HG02798 (cell line): ENCODE results near the gene NXN.
"Not testable (repeated sequence)": the region's sequence is repeated elsewhere in the genome, so short reads cannot be mapped to it uniquely, and the experiment has no call there.

Experiments
- ATAC-seq: cut with Tn5 transposase; IDR thresholded peaks from one replicate; pipeline ENCODE4 v1.9.1; 2021; ENCODE audit warnings: mild to moderate bottlenecking; ENCODE audit not compliant: unreplicated experiment, poor library complexity

Gene NXN

DNA sequence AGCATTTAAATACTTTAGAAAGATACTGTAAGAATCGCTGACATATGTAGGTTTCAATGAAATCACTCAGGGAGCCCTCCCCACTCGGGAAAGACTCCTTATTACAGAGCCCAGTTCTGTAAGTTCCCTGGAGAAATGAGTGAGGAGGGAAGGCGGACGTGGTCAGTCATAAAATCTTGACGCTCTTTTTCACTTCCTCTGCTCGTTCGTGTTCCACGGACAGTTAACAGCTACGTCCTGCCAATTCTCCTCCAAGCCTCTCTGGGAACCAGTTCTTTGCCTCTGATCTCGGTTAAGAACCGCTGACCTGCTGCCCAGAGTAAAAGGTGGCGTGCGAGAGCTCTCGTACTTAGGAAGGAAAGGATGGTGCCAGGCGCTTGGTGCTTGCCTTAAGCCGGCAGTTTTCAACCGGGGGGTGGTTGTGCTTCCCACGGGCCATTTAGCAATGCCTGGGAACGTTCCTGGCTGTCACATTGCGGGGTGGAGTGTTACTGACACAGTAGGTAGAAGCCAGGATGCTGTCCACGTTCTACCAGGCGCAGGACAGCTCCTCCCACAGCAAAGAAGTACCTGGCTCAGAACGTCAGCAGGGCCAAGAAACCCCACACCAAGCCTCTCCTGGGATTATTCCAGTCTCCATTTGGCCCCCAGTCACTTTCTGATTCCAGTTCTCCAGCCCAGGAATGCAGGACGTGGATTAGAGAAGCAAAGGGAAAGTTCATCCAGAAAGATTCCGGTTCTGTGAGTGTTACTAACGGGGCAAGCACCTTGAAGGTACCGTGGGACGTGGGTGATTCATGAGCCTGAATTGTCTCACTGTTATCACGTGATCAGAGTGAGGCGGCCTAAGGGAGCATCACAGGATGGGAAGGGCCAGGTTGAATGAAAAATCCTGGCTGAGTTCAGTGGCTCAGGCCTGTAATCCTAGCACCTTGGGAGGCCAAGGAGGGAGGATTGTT lies 109.7 kb downstream of the NXN start:
- no peak for ATAC-seq

DNA sequence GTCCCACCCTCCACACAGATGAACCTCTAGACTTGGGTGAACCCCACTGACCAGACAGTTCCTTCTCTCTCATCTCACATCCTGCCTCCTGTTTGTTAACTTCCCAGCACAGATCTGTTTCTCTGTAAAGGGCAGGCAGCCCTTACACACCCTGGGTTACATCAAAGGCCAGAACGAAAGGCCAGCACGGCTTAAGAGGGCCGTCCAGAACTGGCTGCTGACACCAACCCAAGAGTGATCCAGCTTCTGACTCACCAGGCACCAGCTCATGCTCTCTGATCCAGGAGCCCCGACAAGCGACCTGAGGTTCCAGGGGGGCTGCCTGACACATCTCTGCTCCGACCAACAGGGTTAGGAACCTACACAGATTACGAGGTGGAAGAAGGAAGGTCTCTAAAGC lies 110.5 kb downstream of the NXN start:
- no peak for ATAC-seq

DNA sequence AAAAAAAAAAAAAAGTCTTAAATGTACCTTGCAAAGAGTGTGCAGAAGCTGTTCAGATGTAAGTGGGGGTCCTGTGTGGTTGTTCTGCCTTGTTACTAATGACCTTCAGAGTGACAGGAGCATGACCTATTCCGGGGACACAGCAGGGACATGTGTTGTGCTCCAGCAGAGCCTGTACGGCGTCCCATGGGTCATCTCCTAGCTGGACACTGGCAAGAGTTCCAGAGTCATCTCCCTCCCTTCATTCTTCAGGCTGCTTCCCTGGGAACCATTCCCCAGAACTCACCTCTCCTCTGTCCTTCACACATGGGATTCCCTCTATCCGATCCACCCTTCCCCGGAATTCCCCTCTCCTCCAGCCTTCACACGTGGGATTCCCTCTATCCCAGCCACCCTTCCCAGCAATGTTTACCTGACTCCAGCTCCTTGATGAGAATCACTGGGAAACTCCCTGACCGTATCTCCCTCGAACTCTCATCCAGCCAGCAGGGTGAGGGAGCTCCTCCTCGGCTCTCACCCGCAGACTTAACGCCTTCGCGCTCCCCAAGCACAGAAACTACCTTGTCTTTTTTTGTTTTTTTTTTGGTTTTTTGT lies 111.6 kb downstream of the NXN start:
- no peak for ATAC-seq

DNA sequence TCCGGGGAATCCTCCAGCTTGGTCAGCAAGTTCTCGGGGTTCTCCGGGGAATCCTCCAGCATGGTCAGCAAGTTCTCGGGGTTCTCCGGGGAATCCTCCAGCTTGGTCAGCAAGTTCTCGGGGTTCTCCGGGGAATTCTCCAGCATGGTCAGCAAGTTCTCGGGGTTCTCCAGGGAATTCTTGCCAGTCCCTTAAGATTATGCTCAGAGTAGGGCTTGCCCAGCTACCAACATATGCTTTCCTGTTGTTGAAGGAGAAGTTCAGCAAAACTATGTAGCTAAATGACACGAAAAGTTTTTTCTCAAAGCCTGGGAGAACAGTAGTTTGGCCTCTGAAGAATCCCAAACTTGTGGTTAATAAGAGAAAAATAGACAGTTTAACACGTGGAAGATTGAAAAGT lies 112.3 kb downstream of the NXN start:
- not testable (repeated sequence) for ATAC-seq

DNA sequence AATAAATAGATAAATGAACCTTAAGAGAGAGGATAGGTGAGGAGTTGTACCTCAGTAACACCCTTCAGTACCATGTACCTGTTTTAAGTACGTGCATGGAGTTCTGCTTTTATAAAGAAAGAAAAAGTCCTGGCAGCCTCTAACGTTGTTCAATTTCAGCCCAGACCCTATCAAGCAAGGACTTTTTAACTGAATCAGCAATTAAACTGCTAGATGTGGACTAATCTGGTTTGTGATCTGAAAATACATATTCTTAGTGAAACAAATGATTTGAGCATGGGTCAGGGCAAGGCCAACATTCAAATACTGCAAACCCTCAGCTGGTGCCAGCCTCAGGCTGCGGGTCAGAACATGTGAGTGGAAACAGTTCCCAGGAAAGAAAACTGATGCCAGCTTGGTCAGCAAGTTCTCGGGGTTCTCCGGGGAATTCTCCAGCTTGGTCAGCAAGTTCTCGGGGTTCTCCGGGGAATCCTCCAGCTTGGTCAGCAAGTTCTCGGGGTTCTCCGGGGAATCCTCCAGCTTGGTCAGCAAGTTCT lies 112.9 kb downstream of the NXN start:
- no peak for ATAC-seq

DNA sequence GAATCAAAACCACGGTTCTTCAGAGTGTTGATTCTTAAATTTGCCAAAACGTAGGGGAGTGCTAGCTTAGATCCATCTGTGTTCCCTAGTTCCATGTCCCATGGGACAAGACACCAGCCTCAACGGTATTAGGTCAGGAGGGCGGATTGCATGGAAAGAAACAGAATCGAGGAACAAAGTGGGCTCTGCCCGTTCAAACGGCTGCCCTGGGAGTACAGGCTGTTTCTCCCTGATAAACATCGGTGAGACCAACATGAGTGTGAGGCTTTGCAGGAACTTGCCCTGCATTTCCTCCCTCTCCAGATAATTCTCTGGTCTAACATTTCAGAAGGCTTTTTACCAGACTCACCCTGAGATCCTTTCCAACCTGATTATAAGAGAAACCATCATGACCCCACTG lies 115.3 kb downstream of the NXN start:
- no peak for ATAC-seq

DNA sequence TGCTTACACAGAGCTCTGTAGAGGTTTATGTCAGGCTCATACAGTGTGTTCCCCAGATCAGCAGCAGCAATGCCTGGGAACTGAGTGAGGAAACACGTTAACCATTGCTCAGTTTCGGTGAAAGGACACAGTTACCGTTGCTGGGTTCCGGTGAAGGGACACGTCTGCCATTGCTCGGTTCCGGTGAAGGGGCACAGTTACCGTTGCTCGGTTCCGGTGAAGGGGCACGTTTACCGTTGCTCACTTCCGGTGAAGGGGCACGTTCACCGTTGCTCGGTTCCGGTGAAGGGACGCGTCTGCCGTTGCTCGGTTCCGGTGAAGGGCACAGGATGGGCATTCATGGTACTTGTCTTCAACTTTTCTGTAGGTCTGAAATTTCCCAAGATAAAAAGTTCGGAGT lies 115.7 kb downstream of the NXN start:
- ATAC-seq, result no peak

DNA sequence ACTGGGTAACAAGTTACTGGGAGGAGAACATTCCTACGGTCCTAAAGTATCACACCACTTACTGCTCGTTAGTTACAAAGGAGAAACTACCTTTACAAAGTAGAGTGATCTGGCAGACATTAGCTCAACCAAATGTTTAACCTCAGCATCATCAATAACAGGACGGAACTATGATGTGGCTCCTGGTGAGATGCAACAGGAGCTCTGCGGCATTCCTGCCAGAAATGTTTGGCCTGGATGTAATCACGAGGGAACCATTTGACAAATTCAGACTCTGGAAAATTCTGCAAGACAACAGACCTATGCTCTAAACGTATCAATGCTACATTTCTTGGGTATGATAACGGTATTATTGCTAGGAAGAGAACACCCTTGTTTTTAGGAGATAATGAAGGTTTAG lies 117.0 kb downstream of the NXN start:
- ATAC-seq, result no peak

DNA sequence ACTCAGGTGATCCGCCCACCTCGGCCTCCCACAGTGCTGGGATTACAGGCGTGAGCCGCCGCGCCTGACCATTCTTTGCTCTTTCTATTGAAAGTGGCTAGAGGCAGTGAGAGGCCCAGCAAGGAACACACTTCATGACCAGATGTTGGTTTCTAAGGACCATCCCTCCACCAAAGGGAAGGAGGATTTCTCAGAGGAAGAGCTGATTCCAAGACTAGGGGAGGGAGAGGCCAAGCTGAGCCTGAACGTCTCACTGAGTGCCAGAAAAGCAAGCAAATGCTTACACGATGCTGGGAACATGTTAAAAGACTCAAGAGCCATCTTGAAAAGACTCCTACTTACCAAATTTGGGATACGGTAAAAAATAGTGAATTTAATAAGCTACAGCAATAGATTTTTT lies 118.2 kb downstream of the NXN start:
- ATAC-seq, result no peak

DNA sequence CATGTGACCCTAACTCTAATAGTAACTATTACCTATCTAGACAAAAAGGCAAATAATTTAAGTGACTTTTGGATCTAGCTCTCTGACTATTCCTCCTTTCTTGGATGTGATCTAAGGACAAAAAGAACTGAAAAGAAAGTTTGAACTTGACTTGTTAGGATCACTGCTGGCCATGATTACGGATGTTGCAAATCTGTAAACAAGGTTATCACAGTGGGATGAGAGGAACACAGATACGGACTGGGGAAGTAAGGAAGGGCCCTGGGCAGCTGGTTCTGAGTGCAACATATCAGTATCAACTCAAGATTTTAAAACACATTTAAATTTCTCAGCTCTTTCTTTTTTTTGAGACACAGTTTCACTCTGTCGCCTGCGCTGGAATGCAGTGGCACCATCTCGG lies 118.8 kb downstream of the NXN start:
- ATAC-seq, result no peak

DNA sequence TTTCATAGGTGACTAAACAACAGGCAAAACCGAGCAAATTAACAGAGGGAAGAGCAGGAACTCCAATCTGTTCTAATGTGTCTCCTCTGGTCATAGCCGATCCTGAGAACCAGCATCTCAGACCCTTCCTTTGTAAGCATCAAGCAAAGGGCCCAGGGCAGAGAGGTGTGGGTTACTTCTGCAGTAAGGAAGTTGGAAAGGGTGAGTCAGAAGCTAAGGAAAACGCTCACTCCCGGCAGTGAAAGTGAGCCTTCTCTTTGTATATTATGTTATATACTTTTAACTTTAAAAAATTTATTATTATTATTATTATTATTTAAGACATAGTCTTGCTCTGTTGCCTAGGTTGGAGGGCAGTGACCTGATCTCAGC lies 119.8 kb downstream of the NXN start:
- no peak for ATAC-seq

DNA sequence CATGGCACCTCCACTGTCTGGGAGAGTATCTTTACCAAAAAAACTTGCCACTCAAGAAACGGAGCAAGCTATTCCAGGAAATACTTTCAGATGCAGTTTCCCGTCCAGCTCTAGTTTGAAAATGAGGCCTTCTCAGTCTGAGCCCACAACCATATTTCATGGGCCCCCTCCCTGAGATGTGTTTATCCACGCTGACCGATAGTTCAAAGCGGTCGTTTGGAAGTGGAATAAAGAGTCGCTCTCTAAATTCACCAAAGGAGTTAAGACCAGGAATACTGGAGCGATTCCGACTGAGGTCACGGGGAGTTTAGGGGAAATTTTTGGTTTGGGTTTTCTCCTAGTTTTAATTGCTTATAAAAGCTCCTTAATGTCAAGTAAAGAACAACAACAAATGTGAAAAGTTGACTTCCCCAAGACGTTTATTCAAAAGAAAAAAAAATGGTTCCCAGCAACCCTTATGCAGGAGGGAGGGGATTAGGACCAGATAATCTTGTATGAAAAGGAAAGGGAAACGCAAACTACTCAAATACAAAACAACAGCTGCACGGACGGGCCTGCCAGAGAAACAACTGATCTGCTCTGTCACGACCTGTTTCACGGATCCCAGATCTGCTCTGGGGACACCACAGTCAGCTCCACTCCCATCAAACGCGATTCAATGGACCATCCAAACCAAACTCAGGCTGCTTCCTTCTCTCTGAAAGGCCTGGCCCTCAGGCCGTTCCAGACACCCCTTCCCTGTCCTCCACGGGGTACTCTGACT lies 120.3 kb downstream of the NXN start:
- ATAC-seq, result no peak

DNA sequence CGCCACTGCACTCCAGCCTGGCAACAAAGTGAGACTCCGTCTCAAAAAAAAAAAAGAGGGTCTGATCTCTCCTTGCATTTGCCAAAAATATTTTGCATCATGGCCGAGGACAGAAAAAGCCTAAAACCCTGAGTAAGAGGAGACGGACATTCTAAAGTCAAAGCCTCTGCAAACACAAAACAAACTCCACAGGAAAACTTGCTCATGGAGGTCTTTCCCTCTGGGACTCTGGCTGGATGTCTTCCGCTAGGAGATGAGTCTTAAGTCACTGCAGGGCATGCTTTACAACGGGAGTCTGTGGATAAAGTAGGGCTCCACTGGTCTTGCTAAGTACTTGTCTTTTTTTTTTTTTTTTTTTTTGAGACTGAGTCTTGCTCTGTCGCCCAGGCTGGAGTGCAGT lies 123.4 kb downstream of the NXN start:
- ATAC-seq, result no peak

DNA sequence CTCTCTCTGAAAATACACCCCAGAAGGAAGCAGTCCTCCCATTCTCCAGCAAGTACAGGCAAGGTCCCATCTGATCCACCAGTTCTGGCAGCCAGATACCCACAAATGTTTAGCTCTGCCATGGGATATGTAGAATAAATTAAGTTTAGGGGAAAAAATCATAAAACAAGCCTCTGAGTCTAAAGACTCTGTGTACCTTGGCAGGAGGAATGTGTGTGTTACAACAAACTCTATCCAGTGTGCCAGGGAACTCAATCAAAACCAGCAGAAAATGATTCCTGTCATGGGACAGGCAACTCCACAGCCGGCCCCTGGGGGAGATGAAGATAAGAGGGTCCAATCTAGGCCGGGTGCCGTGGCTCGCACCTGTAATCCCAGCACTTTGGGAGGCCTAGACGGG lies 124.0 kb downstream of the NXN start:
- ATAC-seq, result no peak

DNA sequence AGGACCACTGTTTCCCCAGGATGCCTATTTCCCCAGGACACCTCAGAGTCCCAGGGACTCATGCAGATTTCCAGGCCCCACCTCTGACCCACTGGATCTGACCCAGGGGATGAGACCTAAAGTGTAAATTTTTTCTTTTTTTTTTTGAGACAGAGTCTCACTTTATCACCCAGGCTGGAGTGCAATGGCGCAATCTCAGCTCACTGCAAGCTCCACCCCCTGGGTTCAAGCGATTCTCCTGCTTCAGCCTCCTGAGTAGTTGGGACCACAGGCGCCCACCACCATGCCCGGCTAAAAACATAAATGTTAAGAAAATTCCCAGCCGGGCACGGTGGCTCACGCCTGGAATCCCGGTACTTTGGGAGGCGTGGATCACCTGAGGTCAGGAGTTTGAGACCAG lies 126.7 kb downstream of the NXN start:
- not testable (repeated sequence) for ATAC-seq

DNA sequence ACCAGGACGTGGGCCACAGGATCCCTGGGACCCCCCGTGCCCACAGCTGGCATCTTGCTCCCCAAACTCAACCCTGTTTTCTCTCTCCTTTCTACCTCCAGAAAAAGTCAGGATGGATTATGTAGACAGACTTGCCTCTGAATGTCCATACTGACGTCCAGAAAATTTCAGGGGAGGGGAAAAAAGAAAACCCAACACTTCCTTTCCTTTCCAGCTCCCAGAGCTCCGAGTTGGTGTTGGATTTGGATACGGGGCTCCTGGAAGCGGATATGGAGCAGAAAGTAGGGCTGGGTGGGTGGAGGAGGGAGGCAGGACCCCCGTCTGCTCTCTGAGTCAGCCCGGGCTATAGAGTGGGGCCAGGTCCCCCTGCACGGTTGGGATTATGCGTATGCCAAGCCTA lies 127.2 kb downstream of the NXN start:
- ATAC-seq, result no peak

DNA sequence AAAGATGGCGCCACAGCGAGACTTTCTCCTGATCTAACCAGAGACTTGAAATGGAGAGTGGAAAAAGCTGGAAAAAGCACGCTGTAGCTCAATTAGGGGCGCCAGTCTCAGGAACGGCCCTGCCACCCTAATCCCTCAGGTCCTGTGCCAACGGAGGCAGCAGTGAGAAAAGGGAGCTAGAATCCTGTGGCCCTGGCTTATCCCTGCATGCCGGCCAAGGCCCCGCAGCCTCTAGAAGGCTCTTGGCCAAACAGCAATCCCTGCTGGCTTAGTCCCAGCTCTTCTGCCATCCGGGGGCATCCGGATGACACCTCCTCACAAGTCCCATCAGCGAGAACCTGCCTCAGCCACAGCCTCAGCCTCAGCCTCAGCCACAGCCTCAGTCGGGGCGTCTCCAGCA lies 127.7 kb downstream of the NXN start:
- ATAC-seq, result no peak

DNA sequence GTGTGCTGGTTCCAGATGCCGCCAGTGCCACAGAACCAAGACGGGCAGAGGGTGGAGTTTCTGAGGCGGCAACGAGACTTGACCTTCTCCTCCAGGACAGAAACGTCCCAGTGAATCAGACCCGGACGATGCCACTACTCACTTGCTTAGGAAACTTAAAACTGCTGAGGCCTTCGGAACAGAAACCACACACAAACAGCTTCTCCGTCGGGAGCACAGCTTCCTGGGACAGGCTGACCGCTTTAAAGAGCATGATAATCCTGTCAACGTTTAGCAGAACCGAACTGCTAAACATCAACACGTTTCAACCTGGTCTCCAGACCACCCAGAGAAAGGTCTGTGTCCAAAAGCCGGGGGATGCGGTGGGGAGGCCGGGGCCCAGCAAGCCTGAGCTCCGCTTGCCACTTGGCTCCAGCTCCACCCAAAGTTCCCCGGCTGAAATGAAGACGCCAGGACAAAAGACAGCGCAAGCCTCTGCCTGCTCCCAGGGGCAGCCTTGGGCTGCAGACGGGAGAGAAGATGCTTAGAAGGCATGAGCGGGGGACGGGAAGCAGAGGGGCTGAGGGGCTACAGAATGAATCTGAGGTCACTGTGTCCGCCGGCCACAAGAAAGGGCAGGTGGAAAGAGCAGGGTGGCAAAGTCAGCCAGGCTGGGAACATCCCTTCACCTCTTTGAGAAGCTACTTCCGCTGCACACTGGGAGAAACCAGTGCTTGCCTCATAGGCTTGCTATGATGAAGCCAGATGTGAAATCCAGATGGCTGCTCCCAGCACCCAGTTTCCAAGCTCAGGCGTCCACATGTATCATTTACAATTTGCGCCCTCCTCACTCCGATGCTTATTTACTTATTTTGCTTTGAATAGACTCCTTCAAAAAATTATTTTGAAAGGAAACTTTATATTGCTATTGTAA lies 128.5 kb downstream of the NXN start:
- ATAC-seq, result no peak

DNA sequence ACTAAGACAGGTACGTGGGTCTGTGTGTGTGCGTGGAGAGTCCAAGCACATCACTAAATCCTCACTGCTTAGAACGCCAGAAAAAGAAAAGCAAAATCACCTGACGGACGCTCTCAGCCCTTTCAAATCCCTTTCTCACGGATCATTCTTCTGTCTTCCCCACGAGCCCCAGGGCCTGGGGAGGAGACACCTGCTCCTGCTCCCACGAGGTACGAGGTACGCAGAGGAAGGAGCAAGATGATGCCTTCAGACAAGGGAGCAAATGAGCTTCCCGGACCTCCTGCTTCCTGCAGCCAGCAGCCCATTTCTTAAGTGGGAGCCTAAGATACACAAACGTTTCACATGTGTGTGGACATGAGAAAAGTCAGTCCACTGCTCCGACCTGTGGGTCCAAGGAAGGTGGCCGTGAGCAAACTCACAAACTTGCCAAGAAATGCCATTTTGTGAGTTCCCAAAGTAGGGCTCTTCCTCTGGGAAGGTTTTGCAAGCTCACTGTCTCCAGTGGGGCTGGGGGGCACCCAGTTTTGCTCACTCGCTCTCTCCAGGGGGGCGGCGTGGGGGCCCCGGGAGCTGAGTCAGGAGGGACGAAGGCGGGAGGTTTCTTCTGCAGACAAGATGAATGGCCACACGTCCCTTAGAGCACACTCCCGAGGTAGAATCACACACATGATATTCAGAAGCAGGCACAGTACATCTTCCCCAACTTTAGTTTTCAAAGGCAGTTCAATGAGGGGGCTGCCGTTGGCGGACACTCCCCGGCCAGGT lies 129.3 kb downstream of the NXN start:
- ATAC-seq, result no peak
